ENCODE data around the gene CCDC127.
"Not testable (repeated sequence)": the region's sequence is repeated elsewhere in the genome, so short reads cannot be mapped to it uniquely, and the experiment has no call there.

- TF ChIP-seq POLR2A, CTCF (IDR thresholded peaks at IDR 0.05): not testable (repeated sequence)
Measured at GRCh38 chr5:243683-244367, 25.9 kb upstream of the CCDC127 start.
